ENCODE results near the gene ADGRE3. TPM values are rescaled to one million over a fixed set of nuclear protein-coding genes. Genes with fewer than 3 reads are reported as not detected.

The ADGRE3 gene
- total RNA-seq, 1 experiment from 2014 or later, result not detected

GRCh38 chr19:14699641-14700040 lies 25.0 kb upstream of the ADGRE3 start:
- no peaks in the 10 kb centered on the region for H3K9me3 Mint-ChIP-seq (ENCODE audit: low read depth, unreplicated experiment)
- TF ChIP-seq, protein P1, sequence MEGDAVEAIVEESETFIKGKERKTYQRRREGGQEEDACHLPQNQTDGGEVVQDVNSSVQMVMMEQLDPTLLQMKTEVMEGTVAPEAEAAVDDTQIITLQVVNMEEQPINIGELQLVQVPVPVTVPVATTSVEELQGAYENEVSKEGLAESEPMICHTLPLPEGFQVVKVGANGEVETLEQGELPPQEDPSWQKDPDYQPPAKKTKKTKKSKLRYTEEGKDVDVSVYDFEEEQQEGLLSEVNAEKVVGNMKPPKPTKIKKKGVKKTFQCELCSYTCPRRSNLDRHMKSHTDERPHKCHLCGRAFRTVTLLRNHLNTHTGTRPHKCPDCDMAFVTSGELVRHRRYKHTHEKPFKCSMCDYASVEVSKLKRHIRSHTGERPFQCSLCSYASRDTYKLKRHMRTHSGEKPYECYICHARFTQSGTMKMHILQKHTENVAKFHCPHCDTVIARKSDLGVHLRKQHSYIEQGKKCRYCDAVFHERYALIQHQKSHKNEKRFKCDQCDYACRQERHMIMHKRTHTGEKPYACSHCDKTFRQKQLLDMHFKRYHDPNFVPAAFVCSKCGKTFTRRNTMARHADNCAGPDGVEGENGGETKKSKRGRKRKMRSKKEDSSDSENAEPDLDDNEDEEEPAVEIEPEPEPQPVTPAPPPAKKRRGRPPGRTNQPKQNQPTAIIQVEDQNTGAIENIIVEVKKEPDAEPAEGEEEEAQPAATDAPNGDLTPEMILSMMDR (IDR thresholded peaks at IDR 0.05; ENCODE audit: unreplicated experiment), result no peak
- no peaks in the 10 kb centered on the region for H3K27me3 Mint-ChIP-seq (ENCODE audit: unreplicated experiment)
- CTCF ChIA-PET, result interaction anchor here (0.7 kb wide), 1 partner anchor 405 kb away, joined by 3 read pairs; no protein-coding TSS in a partner anchor
- DNase-seq, result no peak
- no peaks in the 10 kb centered on the region for H3K4me1 Mint-ChIP-seq (ENCODE audit: low read depth, unreplicated experiment)
- H3K27ac Mint-ChIP-seq (ENCODE audit: unreplicated experiment), result no peak overlapping the region
- no TSS peak for BruUV-seq (replicated peaks)
- H3K36me3 Mint-ChIP-seq (ENCODE audit: insufficient read depth, unreplicated experiment), result no peaks in the 10 kb centered on the region
- no peak overlapping the region for H3K4me3 Mint-ChIP-seq (ENCODE audit: low read depth, unreplicated experiment)
- intact Hi-C loops (cut with micrococcal nuclease; ENCODE audit: unreplicated experiment), result no loop called here

DNA sequence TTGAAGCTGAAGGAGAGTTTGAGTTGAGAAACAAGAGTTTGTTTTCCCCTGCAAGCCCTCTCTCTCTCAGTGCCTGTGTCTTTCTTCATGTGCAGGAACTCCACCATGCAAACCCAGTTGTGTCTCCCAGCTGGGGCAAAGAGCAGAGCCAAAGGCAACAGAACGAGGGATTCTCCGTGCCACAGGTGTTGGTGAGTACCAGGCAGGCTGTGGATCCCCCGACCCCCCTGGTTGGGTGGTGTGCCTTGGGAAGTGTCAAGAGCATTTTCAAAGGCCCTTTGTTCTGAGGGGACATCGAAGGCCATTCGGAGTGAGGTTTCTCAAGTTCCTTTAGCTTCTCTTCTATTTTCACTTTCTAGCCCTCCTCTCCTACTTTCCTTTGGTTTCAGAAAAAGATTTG lies 20.8 kb upstream of the ADGRE3 start:
- CTCF ChIA-PET, result no interaction called here
- intact Hi-C loops (cut with micrococcal nuclease; ENCODE audit: unreplicated experiment), result no loop called here
- no peak for DNase-seq
- BruUV-seq (replicated peaks), result no TSS peak
- H3K27me3 Mint-ChIP-seq (ENCODE audit: unreplicated experiment), result no peaks in the 10 kb centered on the region
- H3K36me3 Mint-ChIP-seq (ENCODE audit: insufficient read depth, unreplicated experiment), result peaks cover under 1% of the 10 kb centered on the region
- no peak overlapping the region for H3K4me3 Mint-ChIP-seq (ENCODE audit: low read depth, unreplicated experiment)
- H3K27ac Mint-ChIP-seq (ENCODE audit: unreplicated experiment), result no peak overlapping the region
- H3K4me1 Mint-ChIP-seq (ENCODE audit: low read depth, unreplicated experiment), result no peaks in the 10 kb centered on the region
- no peaks in the 10 kb centered on the region for H3K9me3 Mint-ChIP-seq (ENCODE audit: low read depth, unreplicated experiment)
- TF ChIP-seq, protein P1 (IDR thresholded peaks at IDR 0.05; ENCODE audit: unreplicated experiment), result no peak

DNA sequence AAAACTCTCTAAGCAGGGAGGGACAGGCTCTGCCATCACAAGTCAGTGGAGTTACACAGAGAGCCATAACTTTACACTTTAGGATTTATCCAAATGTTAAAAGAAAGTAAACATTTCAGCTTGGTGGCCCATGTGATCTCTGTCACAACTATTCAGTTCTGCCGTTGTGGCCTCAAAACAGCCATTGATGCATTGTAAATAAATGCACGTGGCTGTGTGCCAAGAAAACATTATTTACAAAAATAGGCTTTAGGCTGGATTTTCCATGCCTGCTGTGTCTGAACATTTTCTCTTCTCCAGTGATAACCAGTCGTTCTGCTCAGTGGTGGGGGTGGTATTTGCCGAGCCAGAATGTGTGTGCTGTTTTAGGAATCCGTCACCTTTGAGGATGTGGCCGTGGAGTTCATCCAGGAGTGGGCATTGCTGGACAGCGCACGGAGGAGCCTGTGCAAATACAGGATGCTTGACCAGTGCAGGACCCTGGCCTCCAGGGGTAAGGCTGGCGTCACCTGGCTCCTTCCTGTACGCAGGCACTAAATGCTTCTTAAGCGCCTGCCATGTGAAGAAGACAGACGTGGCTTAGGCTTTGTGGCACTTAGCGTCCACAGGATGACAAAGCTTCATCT lies 20.1 kb upstream of the ADGRE3 start:
- peaks cover 7% of the 10 kb centered on the region for H3K36me3 Mint-ChIP-seq (ENCODE audit: insufficient read depth, unreplicated experiment)
- BruUV-seq (replicated peaks), result no TSS peak
- no peak overlapping the region for H3K27ac Mint-ChIP-seq (ENCODE audit: unreplicated experiment)
- TF ChIP-seq, protein P1 (IDR thresholded peaks at IDR 0.05; ENCODE audit: unreplicated experiment), result no peak
- H3K4me3 Mint-ChIP-seq (ENCODE audit: low read depth, unreplicated experiment), result no peak overlapping the region
- CTCF ChIA-PET, result interaction anchor here (0.7 kb wide), 1 partner anchor 84 kb away, joined by 3 read pairs; no protein-coding TSS in a partner anchor
- H3K27me3 Mint-ChIP-seq (ENCODE audit: unreplicated experiment), result no peaks in the 10 kb centered on the region
- H3K4me1 Mint-ChIP-seq (ENCODE audit: low read depth, unreplicated experiment), result no peaks in the 10 kb centered on the region
- H3K9me3 Mint-ChIP-seq (ENCODE audit: low read depth, unreplicated experiment), result no peaks in the 10 kb centered on the region
- no peak for DNase-seq
- intact Hi-C loops (cut with micrococcal nuclease; ENCODE audit: unreplicated experiment), result no loop called here

GRCh38 chr19:14689598-14690503 lies 15.2 kb upstream of the ADGRE3 start, which contains the start of gene ZNF333:
TSS of gene ZNF333 (plus strand) at chr19:14690048. CDS start at chr19:14693492, 3,444 bp downstream.
- H3K9me3 Mint-ChIP-seq (ENCODE audit: low read depth, unreplicated experiment), result no peaks in the 10 kb centered on the region
- peak within 1 kb of the TSS; percentile 73 for H3K4me3 Mint-ChIP-seq (ENCODE audit: low read depth, unreplicated experiment)
- peak; percentile 95 for DNase-seq
- H3K27me3 Mint-ChIP-seq (ENCODE audit: unreplicated experiment), result no peaks in the 10 kb centered on the region
- H3K4me1 Mint-ChIP-seq (ENCODE audit: low read depth, unreplicated experiment), result no peaks in the 10 kb centered on the region
- BruUV-seq (replicated peaks), result no TSS peak
- peaks cover 11% of the 10 kb centered on the region for H3K36me3 Mint-ChIP-seq (ENCODE audit: insufficient read depth, unreplicated experiment)
- CTCF ChIA-PET, result interaction anchor here (0.5 to 1.0 kb wide), 3 partner anchors 116 to 876 kb away, joined by 4 to 6 read pairs (median 4); no protein-coding TSS in a partner anchor
- H3K27ac Mint-ChIP-seq (ENCODE audit: unreplicated experiment), result peak within 1 kb of the TSS; percentile 69
- TF ChIP-seq, protein P1 (IDR thresholded peaks at IDR 0.05; ENCODE audit: unreplicated experiment), result no peak
- intact Hi-C loops (cut with micrococcal nuclease; ENCODE audit: unreplicated experiment), result no loop called here
